NCI-H1105 (cell line): ENCODE measurements around the gene SOCS7.

Source experiments
- DNase-seq: peaks from one replicate; lab custom pipeline; 2025; lab: John Stamatoyannopoulos, UW

The SOCS7 gene

DNA sequence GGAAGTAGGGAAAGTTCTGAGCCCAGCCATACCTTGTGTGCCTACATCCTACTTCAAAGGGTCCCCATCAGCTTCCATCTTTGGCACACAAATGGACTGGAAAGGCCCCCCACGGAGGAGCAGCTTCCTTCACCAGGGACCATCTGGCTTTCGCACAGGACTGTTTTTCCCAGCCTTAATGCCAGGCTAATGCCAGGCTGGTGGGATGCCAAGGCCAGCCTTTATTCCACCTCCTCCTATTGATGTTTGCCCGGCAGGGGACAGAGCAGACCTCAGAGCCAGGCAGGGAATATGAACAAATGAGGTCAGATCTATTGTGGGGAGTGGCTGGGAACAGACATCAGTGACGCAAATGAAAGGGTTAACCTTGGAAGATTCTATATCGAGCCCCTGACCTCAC lies 13.6 kb upstream of the SOCS7 start:
- DNase-seq = no peak

- no peak for DNase-seq
These were observed 13.1 kb upstream of the SOCS7 start for GRCh38 chr17:38338535-38338934.

- DNase-seq = no peak
These were observed 11.8 kb upstream of the SOCS7 start for GRCh38 chr17:38339891-38340290.

DNA sequence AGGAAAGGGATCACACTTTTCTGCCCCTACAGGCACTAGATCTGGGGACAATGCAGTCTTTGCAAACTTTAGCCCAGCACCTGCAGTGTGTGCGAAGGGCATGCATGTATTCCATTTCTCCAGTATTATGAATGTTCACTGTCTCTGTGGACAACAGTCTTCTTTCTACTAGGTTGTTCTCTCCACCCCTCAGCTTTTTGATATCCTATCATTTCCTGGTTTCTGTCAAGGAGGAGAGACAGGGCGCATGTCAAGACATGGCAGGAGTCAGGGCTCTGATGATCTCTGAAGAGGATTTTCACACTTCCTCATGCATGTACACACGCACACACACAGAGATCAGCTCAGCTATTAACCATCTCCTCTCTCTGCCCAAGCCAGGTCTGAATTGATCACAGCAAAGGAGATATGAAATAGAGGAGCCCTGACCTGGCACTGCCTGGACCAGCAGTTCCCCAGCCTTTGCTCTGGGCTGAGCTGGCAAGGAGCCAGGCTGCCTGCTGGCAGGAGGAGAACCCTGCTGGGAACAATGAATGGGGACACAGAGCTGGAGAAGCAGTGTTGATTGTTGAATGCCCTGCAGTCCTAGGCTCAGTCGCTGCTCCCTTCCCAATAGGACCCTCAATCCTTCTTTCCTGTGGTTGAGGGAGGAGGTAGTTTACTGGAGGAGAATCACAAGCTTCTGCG lies 10.5 kb upstream of the SOCS7 start:
- peak; percentile 57 for DNase-seq

- DNase-seq = no peak
These were observed 8.6 kb upstream of the SOCS7 start for GRCh38 chr17:38342886-38343607.

- DNase-seq = no peak
These were observed 7.8 kb upstream of the SOCS7 start, which contains the start of gene GPR179 for GRCh38 chr17:38343608-38344419. TSS of gene GPR179 (minus strand) at chr17:38343956. CDS start at chr17:38343789, 167 bp downstream.

DNA sequence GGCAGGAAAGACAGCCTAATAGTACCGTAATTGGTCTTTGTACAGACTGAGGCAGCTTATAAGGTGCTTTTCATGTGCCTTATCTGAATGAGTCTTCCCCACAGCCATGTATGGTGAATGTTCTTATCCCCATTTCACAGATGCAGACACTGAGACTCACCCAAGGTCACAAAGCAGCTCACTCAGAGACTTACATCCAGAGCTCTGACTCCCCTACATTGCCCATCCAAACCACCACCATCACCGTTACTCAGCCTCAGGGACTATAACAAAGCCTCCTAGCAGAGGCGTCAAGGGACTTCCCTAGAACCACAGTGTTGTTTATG lies 7.3 kb upstream of the SOCS7 start:
- DNase-seq = no peak

GRCh38 chr17:38345743-38346142 lies 5.9 kb upstream of the SOCS7 start:
- DNase-seq = no peak

DNA sequence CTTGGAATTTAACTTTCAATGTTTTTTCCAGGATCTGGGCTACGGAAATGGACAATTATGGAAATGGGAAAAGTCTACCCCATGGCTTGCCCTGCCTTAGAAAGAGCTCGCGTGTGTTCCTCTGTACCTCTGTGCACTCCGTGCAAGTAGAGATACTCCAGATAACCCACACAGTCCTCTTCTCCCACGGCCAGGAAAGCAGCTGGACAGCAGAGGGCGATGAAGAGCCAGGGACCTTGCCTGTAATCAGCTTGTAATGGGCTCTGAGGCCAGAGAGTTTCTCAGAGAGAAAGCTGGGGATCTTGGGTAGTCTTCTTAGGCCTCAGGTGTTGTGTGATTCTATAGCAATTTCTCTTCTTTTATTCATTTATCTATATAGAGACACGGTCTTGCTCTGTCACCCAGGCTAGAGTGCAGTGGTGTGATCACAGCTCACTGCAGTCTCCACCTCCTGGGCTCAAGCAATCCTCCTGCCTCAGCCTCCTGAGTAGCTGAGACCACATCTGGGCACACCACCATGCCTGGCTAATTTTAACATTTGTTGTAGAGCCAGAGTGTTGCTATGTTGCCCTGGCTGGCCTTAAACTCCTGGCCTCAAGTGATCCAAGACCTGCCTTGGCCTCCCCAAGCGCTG lies 2.4 kb upstream of the SOCS7 start:
- peak; percentile 63 for DNase-seq

- DNase-seq = no peak
These were observed 1.6 kb upstream of the SOCS7 start for GRCh38 chr17:38350035-38350434.

DNA sequence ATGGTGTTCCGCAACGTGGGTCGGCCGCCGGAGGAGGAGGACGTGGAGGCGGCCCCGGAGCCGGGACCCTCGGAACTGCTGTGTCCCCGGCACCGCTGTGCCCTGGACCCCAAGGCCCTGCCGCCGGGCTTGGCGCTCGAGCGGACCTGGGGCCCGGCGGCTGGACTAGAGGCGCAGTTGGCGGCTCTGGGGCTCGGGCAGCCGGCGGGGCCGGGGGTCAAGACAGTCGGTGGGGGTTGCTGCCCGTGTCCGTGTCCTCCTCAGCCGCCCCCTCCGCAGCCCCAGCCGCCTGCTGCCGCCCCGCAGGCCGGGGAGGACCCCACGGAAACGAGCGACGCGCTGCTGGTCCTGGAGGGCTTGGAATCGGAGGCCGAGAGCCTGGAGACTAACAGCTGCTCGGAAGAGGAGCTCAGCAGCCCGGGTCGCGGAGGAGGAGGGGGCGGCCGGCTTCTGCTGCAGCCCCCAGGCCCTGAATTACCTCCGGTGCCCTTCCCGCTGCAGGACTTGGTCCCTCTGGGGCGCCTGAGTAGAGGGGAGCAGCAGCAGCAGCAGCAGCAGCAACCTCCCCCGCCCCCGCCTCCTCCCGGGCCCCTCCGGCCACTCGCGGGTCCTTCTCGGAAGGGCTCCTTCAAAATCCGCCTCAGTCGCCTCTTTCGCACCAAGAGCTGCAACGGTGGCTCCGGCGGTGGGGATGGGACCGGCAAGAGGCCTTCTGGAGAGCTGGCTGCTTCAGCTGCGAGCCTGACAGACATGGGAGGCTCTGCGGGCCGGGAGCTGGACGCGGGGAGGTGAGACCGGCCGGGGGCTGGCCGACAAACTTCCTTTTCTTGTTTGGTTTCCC lies 821 bp downstream of the SOCS7 start:
- DNase-seq = no peak

DNA sequence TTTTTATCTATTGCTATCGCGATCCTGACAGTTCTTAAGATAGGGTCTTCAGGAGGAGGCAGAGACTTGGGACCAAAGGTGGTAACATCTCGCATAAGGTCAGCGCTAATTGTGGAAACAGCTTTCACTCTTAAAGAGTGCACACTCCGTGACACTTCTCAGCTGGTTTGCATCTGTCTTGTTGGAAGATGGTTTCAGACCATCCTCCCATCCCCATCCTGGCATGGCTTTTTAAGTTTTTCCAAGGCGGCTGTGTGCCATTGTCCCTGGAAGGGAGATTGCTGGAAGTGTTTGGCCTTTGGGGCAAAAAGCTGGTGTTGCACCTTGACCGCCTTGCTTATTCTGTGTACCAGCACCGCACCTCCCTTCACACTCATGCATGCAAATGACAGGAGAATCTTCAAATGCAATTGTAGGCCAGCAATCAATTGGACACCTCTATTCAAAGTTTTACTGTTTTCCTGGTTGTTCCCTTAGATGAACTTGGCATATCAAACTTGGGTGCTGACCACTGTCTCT lies 1.5 kb downstream of the SOCS7 start:
- DNase-seq = no peak

- no peak for DNase-seq
These were observed 2.0 kb downstream of the SOCS7 start for GRCh38 chr17:38353668-38354067.

DNA sequence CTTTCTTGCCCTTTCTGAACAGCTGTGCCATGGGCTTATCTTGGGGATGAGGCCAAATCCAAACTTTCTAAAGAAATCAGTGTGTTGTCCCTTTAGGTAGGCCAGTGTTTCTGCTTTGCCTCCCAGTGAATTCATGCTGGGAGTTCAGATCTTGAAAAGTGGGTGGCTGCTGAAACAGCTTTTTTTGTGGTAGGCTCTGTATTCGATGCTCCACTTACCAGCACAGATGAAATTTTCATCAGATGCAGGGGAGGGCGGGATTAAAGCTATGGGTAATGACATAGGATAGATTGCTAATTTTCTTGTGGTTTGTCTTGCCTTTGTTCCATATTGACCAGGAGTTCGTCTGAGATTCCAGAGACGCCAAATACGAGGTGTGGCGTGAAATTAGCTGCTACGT lies 2.8 kb downstream of the SOCS7 start:
- DNase-seq = no peak

DNA sequence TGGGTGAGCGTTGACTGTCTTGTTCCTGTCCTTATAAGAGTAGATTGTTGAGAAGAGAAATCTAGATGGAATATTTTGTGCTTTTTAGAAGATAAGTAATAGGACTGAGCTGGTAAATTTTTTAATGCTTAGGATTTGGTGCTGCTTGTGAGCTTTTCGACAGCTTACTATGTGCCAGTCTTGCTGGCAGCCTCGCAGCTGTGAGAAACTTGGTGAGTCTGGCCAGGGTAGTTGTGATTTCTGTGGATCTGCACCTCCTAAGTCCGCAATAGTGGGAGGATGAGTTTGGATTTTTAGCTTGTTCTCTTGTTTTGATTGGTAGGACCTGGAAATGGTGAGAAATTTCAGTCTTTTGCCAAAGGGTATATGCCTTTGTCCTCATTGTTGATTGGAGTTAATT lies 3.6 kb downstream of the SOCS7 start:
- DNase-seq = no peak

GRCh38 chr17:38357486-38358123 lies 6.0 kb downstream of the SOCS7 start:
- no peak for DNase-seq

DNA sequence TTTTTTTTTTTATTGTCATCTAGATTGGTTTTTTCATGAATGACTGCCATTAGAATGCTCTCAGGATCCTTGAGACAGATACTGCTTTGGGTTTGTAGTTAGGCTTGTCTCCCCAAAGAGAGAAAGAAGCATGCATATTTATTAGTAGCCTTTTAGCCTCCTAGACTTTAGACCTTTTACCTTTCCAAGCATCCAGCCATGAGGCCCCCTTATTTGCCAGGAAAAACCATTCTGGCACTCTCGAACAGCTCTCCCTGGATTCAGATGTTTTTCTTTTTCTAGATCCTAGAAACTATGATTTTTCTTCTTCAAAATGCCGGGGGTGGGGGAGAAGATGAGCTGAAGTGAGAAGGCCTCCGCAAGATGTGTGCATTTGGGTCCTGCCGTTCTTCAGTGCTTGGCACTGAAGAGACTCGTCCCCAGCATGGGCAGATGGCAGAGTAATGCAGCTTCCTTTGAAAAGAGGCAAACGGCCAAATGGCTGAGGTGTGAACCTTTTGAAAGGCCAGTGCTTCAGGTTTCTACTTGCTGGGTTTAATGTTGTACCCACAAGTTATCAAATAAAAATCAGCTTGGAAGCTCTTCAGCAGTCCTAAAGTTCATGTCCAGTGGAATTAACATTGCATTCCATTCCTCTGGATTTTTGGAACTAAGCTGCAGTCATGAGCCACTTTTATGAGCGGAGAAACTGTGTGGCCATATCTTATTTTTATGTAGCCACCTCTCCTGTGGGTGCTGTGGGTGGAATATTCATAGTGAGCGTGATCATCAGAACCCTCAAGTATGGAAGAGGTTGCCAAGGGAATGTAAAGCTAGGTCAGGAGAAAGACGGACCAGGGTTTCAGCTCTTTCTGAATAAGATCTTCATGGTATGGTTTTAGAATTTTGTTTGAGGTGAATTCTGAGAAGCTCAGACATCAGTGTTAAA lies 7.2 kb downstream of the SOCS7 start:
- no peak for DNase-seq

- no peak for DNase-seq
These were observed 10.2 kb downstream of the SOCS7 start for GRCh38 chr17:38361694-38362465.

GRCh38 chr17:38363016-38363415 lies 11.4 kb downstream of the SOCS7 start:
- no peak for DNase-seq
